Peyer's patch (tissue), 4 donors: ENCODE data around the gene RHBDL1.

Source experiments
- POLR2A ChIP-seq, 2 donors: fragments of 450-650 bp; IDR thresholded peaks; one replicate each; pipeline ENCODE4 v1.5.1; 2017; ENCODE audit warnings: antibody characterized with exemption in 2 of 2, mild to moderate bottlenecking in 2 of 2, moderate library complexity in 2 of 2
- TF ChIP-seq, protein P1 (sequence below), 6 experiments: fragments of 450-650 bp in 4 of 6; fragments of 200-600 bp in 2 of 6; sonication (generic) in 1 of 6; IDR thresholded peaks; one replicate each; pipeline ENCODE4 v1.5.1; 2017 to 2019; ENCODE audit warnings: antibody characterized with exemption in 6 of 6, mild to moderate bottlenecking in 3 of 6, moderate library complexity in 1 of 6

- TF ChIP-seq, protein P1, sequence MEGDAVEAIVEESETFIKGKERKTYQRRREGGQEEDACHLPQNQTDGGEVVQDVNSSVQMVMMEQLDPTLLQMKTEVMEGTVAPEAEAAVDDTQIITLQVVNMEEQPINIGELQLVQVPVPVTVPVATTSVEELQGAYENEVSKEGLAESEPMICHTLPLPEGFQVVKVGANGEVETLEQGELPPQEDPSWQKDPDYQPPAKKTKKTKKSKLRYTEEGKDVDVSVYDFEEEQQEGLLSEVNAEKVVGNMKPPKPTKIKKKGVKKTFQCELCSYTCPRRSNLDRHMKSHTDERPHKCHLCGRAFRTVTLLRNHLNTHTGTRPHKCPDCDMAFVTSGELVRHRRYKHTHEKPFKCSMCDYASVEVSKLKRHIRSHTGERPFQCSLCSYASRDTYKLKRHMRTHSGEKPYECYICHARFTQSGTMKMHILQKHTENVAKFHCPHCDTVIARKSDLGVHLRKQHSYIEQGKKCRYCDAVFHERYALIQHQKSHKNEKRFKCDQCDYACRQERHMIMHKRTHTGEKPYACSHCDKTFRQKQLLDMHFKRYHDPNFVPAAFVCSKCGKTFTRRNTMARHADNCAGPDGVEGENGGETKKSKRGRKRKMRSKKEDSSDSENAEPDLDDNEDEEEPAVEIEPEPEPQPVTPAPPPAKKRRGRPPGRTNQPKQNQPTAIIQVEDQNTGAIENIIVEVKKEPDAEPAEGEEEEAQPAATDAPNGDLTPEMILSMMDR (IDR thresholded peaks at IDR 0.05): peak in 1 of 6 experiments; percentile 3
- peak; percentile 71 to 76 for TF ChIP-seq POLR2A (IDR thresholded peaks at IDR 0.05)
Measured at GRCh38 chr16:641326-642188, 33.9 kb upstream of the RHBDL1 start, which contains the start of gene MCRIP2.
